Osteocyte (in vitro differentiated cells): Measurements from ENCODE around the gene CCDC13. TPM values are rescaled to one million over a fixed set of nuclear protein-coding genes. Genes with fewer than 3 reads are reported as not detected.
"Not testable (repeated sequence)": the region's sequence is repeated elsewhere in the genome, so short reads cannot be mapped to it uniquely, and the experiment has no call there.

Source experiments
- DNase-seq: peaks from one replicate; pipeline ENCODE4 v3.0.0; 2021; ENCODE audit warnings: mixed read lengths; ENCODE audit not compliant: unreplicated experiment; ENCODE audit errors: extremely low spot score
- H3K27ac Mint-ChIP-seq: one replicate; pipeline ENCODE4 v1.8.0; 2021; ENCODE audit warnings: mild to moderate bottlenecking, mixed read lengths; ENCODE audit not compliant: unreplicated experiment
- H3K27me3 Mint-ChIP-seq: one replicate; pipeline ENCODE4 v1.8.0; 2021; ENCODE audit warnings: mixed read lengths; ENCODE audit not compliant: unreplicated experiment
- H3K36me3 Mint-ChIP-seq: one replicate; pipeline ENCODE4 v1.8.0; 2021; ENCODE audit warnings: mixed read lengths; ENCODE audit not compliant: unreplicated experiment
- H3K4me1 Mint-ChIP-seq: one replicate; pipeline ENCODE4 v1.8.0; 2021; ENCODE audit warnings: mixed read lengths; ENCODE audit not compliant: unreplicated experiment
- H3K4me3 Mint-ChIP-seq: one replicate; pipeline ENCODE4 v1.8.0; 2021; ENCODE audit warnings: mild to moderate bottlenecking, moderate library complexity, mixed read lengths; ENCODE audit not compliant: unreplicated experiment
- H3K9me3 Mint-ChIP-seq: one replicate; pipeline ENCODE4 v1.8.0; 2021; ENCODE audit warnings: mixed read lengths; ENCODE audit not compliant: unreplicated experiment
- CTCF ChIP-seq: fragments of 200-600 bp; sonication (generic); IDR thresholded peaks from 2 replicates; pipeline ENCODE4 v1.5.0; 2021; ENCODE audit warnings: antibody characterized with exemption, mild to moderate bottlenecking, moderate library complexity
- total RNA-seq: library from RNA; stranded (reverse); gene quantifications from 2 replicates; pipeline ENCODE4 v1.2.1, GENCODE V29; 2021

The CCDC13 gene
- total RNA-seq, 1 donor from 2014 or later = 0.30 TPM

DNA sequence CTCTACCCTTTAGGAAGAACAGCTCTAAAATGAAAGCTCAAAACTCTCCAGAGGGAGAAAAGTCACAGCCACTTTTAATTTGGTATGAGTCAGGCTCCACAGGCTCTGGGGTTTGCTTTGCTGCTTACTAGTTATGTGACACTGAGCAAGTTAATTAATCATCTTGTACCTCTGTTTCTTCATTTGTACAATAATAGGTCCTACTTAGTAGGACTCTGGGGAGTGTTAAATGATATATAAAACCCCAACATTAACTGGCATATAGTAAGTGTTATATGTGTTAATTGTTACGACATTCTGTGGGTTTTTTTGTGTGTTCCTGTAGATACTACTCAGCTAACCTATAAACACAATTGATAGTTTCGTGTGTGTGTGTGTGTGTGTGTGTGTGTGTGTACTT, 42.8 kb upstream of the CCDC13 start:
- Mint-ChIP-seq H3K4me3 (no peak overlapping the region), H3K27ac (no peak overlapping the region)

DNA sequence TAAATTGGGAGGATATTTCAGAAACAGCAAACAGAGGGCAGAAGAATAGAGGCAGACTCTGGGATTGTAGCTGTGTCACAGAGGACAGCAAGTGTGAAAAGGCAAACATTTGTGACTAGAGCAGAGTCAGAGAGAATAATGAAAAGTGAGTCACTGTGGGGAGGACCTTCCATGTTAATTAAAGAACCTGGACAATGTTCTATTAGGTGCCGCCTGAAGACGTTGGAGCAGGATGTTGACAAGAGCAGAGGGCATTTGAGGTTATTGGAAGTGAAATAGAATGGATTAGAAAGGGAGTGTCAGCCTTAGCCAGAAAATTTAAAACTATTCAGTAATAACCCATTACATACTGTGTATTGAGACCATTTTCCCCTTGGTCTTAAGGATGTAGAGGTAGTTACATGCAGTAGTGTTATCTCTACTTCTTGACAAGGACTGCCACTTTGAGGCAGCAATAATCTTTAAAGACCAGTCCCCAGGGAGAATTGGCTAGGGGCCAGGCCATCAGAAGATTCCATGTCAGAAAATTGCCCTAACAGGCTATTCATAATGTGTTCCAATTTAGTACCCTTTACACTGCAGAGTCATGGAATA, 42.0 kb upstream of the CCDC13 start:
- Mint-ChIP-seq H3K27ac (no peak overlapping the region), H3K4me1 (no peaks in the 10 kb centered on the region), H3K36me3 (no peaks in the 10 kb centered on the region), H3K27me3 (peaks cover 44% of the 10 kb centered on the region), H3K4me3 (no peak overlapping the region), H3K9me3 (no peaks in the 10 kb centered on the region)
- no peak for DNase-seq
- TF ChIP-seq CTCF = no peak

More for the DNA sequence above, 42.8 kb upstream of the CCDC13 start:
- H3K9me3 Mint-ChIP-seq = no peaks in the 10 kb centered on the region
- DNase-seq = no peak
- peaks cover 38% of the 10 kb centered on the region for H3K27me3 Mint-ChIP-seq
- no peaks in the 10 kb centered on the region for H3K36me3 Mint-ChIP-seq
- TF ChIP-seq CTCF = no peak
- no peaks in the 10 kb centered on the region for H3K4me1 Mint-ChIP-seq

GRCh38 chr3:42814246-42814645, 41.2 kb upstream of the CCDC13 start:
- peaks cover 45% of the 10 kb centered on the region for H3K27me3 Mint-ChIP-seq
- no peaks in the 10 kb centered on the region for H3K4me1 Mint-ChIP-seq
- TF ChIP-seq CTCF = no peak
- no peak for DNase-seq
- H3K27ac Mint-ChIP-seq = no peak overlapping the region
- H3K4me3 Mint-ChIP-seq = no peak overlapping the region
- H3K9me3 Mint-ChIP-seq = no peaks in the 10 kb centered on the region
- H3K36me3 Mint-ChIP-seq = no peaks in the 10 kb centered on the region

- not testable (repeated sequence) for H3K9me3 Mint-ChIP-seq, H3K27ac Mint-ChIP-seq, H3K4me3 Mint-ChIP-seq, H3K4me1 Mint-ChIP-seq, DNase-seq, H3K36me3 Mint-ChIP-seq
- peaks cover 67% of the 10 kb centered on the region for H3K27me3 Mint-ChIP-seq
Observed at GRCh38 chr3:42811118-42811883, 38.2 kb upstream of the CCDC13 start.

GRCh38 chr3:42810706-42811105, 37.7 kb upstream of the CCDC13 start:
- not testable (repeated sequence) for H3K27ac Mint-ChIP-seq, H3K36me3 Mint-ChIP-seq, DNase-seq, H3K4me1 Mint-ChIP-seq, H3K4me3 Mint-ChIP-seq, H3K9me3 Mint-ChIP-seq
- peaks cover 68% of the 10 kb centered on the region for H3K27me3 Mint-ChIP-seq

DNA sequence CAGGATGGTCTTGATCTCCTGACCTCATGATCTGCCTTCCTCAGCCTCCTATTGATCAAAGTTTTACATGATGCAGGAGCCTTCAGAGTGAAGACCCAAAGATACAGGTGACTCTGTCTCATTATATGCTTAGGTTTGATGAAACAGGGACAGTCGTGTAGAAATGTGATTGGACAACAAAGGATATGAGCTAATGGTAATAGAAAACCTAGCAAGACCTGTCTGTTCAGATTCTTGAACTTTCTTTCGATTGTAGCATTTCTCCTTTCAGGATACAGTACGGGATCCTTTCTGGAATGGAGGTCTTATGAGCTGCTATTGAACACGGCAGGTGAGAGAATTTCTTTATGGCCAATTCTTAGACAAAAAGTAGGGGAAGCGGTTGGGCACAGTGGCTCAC, 36.1 kb upstream of the CCDC13 start, which contains the start of gene ACKR2:
TSS of gene ACKR2 (plus strand) at position 244 of the 400 bp plus-strand sequence. CDS start 55,058 bp downstream, outside the sequence.
- H3K36me3 Mint-ChIP-seq = no peaks in the 10 kb centered on the region
- H3K27ac Mint-ChIP-seq = no peak within 1 kb of the TSS
- H3K4me1 Mint-ChIP-seq = peaks cover 8% of the 10 kb centered on the region
- DNase-seq = no peak
- no peak for TF ChIP-seq CTCF
- H3K4me3 Mint-ChIP-seq = no peak within 1 kb of the TSS
- peaks cover 59% of the 10 kb centered on the region for H3K27me3 Mint-ChIP-seq
- no peaks in the 10 kb centered on the region for H3K9me3 Mint-ChIP-seq
